ENCODE measurements around the gene CTNND2.

The CTNND2 gene

GRCh38 chr5:11918463-11919045 lies 14.3 kb upstream of the CTNND2 start:
- DNase-seq (ENCODE audit: low spot score) = no peak
- TF ChIP-seq CTCF (IDR thresholded peaks at IDR 0.05) = no peak
- H3K4me3 ChIP-seq = no peak overlapping the region
- H3K27ac ChIP-seq = no peak overlapping the region

- no peak overlapping the region for H3K4me3 ChIP-seq
- no peak for TF ChIP-seq CTCF (IDR thresholded peaks at IDR 0.05)
- no peak for DNase-seq (ENCODE audit: low spot score)
Measured at GRCh38 chr5:11909471-11909870, 5.2 kb upstream of the CTNND2 start.

GRCh38 chr5:11906497-11906896 lies 2.3 kb upstream of the CTNND2 start:
- no peak for DNase-seq (ENCODE audit: low spot score)
- Histone ChIP-seq H3K4me3 (no peak overlapping the region), H3K27ac (no peak overlapping the region)
- TF ChIP-seq CTCF (IDR thresholded peaks at IDR 0.05) = no peak

More at GRCh38 chr5:11909471-11909870, 5.2 kb upstream of the CTNND2 start:
- H3K27ac ChIP-seq = no peak overlapping the region

GRCh38 chr5:11905206-11905605 lies 960 bp upstream of the CTNND2 start:
- no peak for TF ChIP-seq CTCF (IDR thresholded peaks at IDR 0.05)
- H3K27ac ChIP-seq = no peak overlapping the region
- DNase-seq (ENCODE audit: low spot score) = no peak
- H3K4me3 ChIP-seq = peak overlapping the region; percentile 64

DNA sequence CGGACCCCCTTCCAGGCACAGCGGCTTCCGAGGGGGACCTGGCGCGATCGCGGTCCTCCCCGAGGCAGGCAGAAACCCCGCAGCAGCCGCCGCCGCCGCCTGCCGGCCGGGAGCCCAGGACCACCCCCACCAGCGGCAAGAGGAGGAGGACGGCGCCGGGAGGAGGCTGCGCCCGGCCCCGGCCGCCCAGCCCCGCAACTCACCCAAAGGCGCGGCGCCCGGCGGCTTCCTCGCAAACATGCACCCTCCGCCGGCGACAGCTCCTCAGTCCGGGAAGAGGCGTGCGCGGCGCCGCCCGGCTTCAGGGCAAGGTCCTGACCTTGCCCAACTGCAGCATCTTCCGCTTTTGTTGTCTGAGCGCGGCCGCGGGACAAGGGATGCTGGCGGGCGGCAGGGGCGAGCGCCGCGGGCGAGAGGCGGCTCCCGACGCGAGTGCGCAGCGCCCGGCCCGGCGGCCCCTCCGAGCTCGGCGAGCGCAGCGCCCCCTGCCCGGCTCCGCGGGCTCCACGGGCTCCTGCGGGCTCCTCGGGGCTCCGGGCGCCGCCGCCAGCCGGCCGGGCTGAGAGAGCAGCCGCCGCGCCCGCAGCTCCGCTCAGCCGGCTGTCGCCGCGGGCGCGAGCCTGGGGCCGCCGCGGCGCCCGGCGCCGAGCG lies 507 bp downstream of the CTNND2 start:
- Histone ChIP-seq H3K4me3 (peak overlapping the region; percentile 64), H3K27ac (no peak overlapping the region)
- no peak for DNase-seq (ENCODE audit: low spot score)
- TF ChIP-seq CTCF (IDR thresholded peaks at IDR 0.05) = no peak

GRCh38 chr5:11903121-11903613 lies 1.1 kb downstream of the CTNND2 start:
- no peak for DNase-seq (ENCODE audit: low spot score)
- no peak for TF ChIP-seq CTCF (IDR thresholded peaks at IDR 0.05)
- peak overlapping the region; percentile 64 for H3K4me3 ChIP-seq
- H3K27ac ChIP-seq = no peak overlapping the region

GRCh38 chr5:11902201-11902619 lies 2.0 kb downstream of the CTNND2 start:
- no peak for DNase-seq (ENCODE audit: low spot score)
- Histone ChIP-seq H3K27ac (no peak overlapping the region), H3K4me3 (no peak overlapping the region)
- TF ChIP-seq CTCF (IDR thresholded peaks at IDR 0.05) = no peak

Measured in coronary artery (tissue), 2 donors.